Hepatocyte (in vitro differentiated cells): Measurements from ENCODE around the gene MEIS1. TPM values are rescaled to one million over a fixed set of nuclear protein-coding genes. Genes with fewer than 3 reads are reported as not detected.
A peak's percentile ranks its signal among the peaks of the same experiment; 100 is the strongest.

Experiments used
- DNase-seq: peaks from one replicate; pipeline ENCODE4 v3.0.0-alpha.2; 2016; ENCODE audit warnings: low spot score
- H2AFZ ChIP-seq: fragments of 200-600 bp; sonication (generic); 2 replicates; pipeline ENCODE4 v1.6.0; 2016; ENCODE audit warnings: antibody characterized with exemption, mild to moderate bottlenecking
- H3K27ac ChIP-seq: fragments of 200-600 bp; sonication (generic); 2 replicates; pipeline ENCODE4 v1.5.1; 2016; ENCODE audit warnings: mild to moderate bottlenecking
- H3K27me3 ChIP-seq: fragments of 200-600 bp; sonication (generic); 2 replicates; pipeline ENCODE4 v1.6.1; 2016
- H3K36me3 ChIP-seq: fragments of 200-600 bp; sonication (generic); replicated peaks from 2 replicates; pipeline ENCODE4 v1.5.1; 2016; ENCODE audit warnings: low read depth; ENCODE audit not compliant: insufficient read depth
- H3K4me1 ChIP-seq: fragments of 200-600 bp; sonication (generic); 2 replicates; pipeline ENCODE4 v1.5.1; 2016; ENCODE audit warnings: mild to moderate bottlenecking, moderate library complexity; ENCODE audit not compliant: insufficient read depth
- H3K4me2 ChIP-seq: fragments of 200-600 bp; sonication (generic); 2 replicates; pipeline ENCODE4 v1.6.0; 2016
- H3K4me3 ChIP-seq: fragments of 200-600 bp; sonication (generic); 2 replicates; pipeline ENCODE4 v1.5.1; 2016; ENCODE audit warnings: mild to moderate bottlenecking
- H3K79me2 ChIP-seq: fragments of 200-600 bp; sonication (generic); 2 replicates; pipeline ENCODE4 v1.6.0; 2017; ENCODE audit warnings: mild to moderate bottlenecking
- H3K9me2 ChIP-seq: fragments of 200-600 bp; sonication (generic); replicated peaks from 2 replicates; pipeline ENCODE4 v1.6.0; 2017; ENCODE audit warnings: mild to moderate bottlenecking; ENCODE audit not compliant: insufficient read depth
- H3K9me3 ChIP-seq: fragments of 200-600 bp; sonication (generic); 2 replicates; pipeline ENCODE4 v1.5.1; 2016; ENCODE audit warnings: low read depth, mild to moderate bottlenecking
- H4K20me1 ChIP-seq: fragments of 200-600 bp; sonication (generic); 2 replicates; pipeline ENCODE4 v1.6.0; 2016; ENCODE audit warnings: mild to moderate bottlenecking; ENCODE audit not compliant: insufficient read depth, poor library complexity, severe bottlenecking
- CTCF ChIP-seq: fragments of 200-600 bp; sonication (generic); IDR thresholded peaks from 2 replicates; pipeline ENCODE4 v1.5.1; 2016; ENCODE audit warnings: antibody characterized with exemption, mild to moderate bottlenecking; ENCODE audit not compliant: poor library complexity
- EZH2 ChIP-seq: fragments of 200-600 bp; sonication (generic); IDR thresholded peaks from 2 replicates; pipeline ENCODE4 v1.6.1; 2016; ENCODE audit warnings: antibody characterized with exemption, mild to moderate bottlenecking, borderline replicate concordance
- EZH2phosphoT487 ChIP-seq: fragments of 200-600 bp; sonication (generic); IDR thresholded peaks from one replicate; pipeline ENCODE4 v1.6.1; 2018; ENCODE audit warnings: antibody characterized with exemption, mild to moderate bottlenecking, low read depth, moderate library complexity; ENCODE audit not compliant: unreplicated experiment, severe bottlenecking
- WGBS: methylation state at CpG from one replicate; pipeline ENCODE4 v1.1.6; 2016; ENCODE audit warnings: low lambda C conversion rate; ENCODE audit errors: missing lambda C conversion rate; 5-methylcytosine and 5-hydroxymethylcytosine counted together
- polyA plus RNA-seq: library from polyadenylated mRNA; unstranded; fragments of >200 nt; fragmentation: Nextera tagmentation; extraction: Ambion mirVana; gene quantifications from 2 replicates; pipeline ENCODE4 v1.2.1, GENCODE V29; 2016
- total RNA-seq: library from RNA; depleted of rRNA; stranded (reverse); fragments of >200 nt; gene quantifications from 2 replicates; pipeline ENCODE4 v1.2.3, GENCODE V29; 2014

MEIS1 gene
- total and polyA plus RNA-seq, 2 experiments from 2014 or later, result 29.6 to 35.5 TPM

- Histone ChIP-seq H4K20me1 (no peaks in the 10 kb centered on the region), H2AFZ (peak overlapping the region; percentile 42), H3K4me1 (peaks cover 31% of the 10 kb centered on the region), H3K4me2 (peak overlapping the region; percentile 96), H3K9me2 (no peaks in the 10 kb centered on the region), H3K36me3 (no peaks in the 10 kb centered on the region), H3K4me3 (peak overlapping the region; percentile 13), H3K79me2 (no peaks in the 10 kb centered on the region), H3K27me3 (peaks cover 53% of the 10 kb centered on the region), H3K9me3 (no peaks in the 10 kb centered on the region), H3K27ac (peak overlapping the region; percentile 89)
- 6% methylated on average over 41 of the region's 42 CpGs for WGBS
- DNase-seq, result peak; percentile 15
- TF ChIP-seq EZH2 (peak; percentile 31), CTCF (no peak)
These were observed 142.6 kb downstream of the MEIS1 start for GRCh38 chr2:66577321-66578053.

- no peaks in the 10 kb centered on the region for H3K9me2 ChIP-seq
- no peaks in the 10 kb centered on the region for H3K36me3 ChIP-seq
- peaks cover 31% of the 10 kb centered on the region for H3K4me1 ChIP-seq
- peak; percentile 24 for DNase-seq
- H3K4me2 ChIP-seq, result peak overlapping the region; percentile 96
- H2AFZ ChIP-seq, result peak overlapping the region; percentile 42
- WGBS, result 9% methylated on average over 27 of the region's 27 CpGs
- peaks cover 59% of the 10 kb centered on the region for H3K27me3 ChIP-seq
- no peaks in the 10 kb centered on the region for H3K9me3 ChIP-seq
- no peak for TF ChIP-seq CTCF
- TF ChIP-seq EZH2phosphoT487, result peak; percentile 57
- peak overlapping the region; percentile 89 for H3K27ac ChIP-seq
- H4K20me1 ChIP-seq, result no peaks in the 10 kb centered on the region
- H3K79me2 ChIP-seq, result no peaks in the 10 kb centered on the region
- no peak overlapping the region for H3K4me3 ChIP-seq
These were observed 143.2 kb downstream of the MEIS1 start for GRCh38 chr2:66578054-66578686.

GRCh38 chr2:66578687-66579106 is 143.8 kb downstream of the MEIS1 start:
- Histone ChIP-seq H3K4me3 (no peak overlapping the region), H3K9me3 (no peaks in the 10 kb centered on the region), H2AFZ (no peak overlapping the region), H3K9me2 (no peaks in the 10 kb centered on the region), H3K27me3 (peaks cover 65% of the 10 kb centered on the region), H3K4me2 (peak overlapping the region; percentile 96), H3K79me2 (no peaks in the 10 kb centered on the region), H3K36me3 (no peaks in the 10 kb centered on the region), H3K4me1 (peaks cover 26% of the 10 kb centered on the region), H3K27ac (peak overlapping the region; percentile 89), H4K20me1 (no peaks in the 10 kb centered on the region)
- WGBS, result 11% methylated on average over 10 of the region's 10 CpGs
- DNase-seq, result no peak
- TF ChIP-seq EZH2phosphoT487 (no peak), CTCF (no peak)
